ENCODE measurements around the gene REEP6.

The REEP6 gene

DNA sequence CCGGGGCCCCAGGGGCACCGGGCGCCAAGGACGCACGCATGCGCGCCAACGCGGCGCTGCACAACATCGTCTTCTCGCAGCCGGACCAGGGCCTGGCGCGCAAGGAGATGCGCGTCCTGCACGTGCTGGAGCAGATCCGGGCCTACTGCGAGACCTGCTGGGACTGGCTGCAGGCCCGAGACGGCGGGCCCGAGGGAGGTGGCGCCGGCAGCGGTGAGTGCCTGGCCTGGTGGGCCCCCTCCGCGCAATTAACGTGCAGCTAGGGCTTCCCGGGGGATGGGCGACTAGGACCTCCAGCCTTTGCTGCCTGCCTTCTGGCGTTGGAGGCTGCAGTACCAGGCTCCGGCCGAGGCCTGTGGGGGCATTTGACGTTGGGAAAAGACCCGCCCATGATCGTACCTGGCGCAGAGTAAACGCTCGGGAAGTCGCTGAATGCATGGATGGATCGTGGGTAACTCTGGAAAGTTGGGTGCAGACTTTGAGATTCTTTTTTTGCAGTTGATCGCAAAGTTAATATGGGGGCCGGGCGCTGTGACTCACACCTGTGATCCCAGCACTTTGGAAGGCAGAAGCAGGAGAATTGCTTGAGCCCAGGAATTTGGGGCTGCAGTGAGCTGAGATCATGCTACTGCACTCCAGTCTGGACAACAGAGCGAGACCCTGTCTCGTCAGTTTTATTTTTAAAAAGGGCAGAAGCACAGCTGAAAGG lies 33.8 kb upstream of the REEP6 start:
- no peak for DNase-seq

DNA sequence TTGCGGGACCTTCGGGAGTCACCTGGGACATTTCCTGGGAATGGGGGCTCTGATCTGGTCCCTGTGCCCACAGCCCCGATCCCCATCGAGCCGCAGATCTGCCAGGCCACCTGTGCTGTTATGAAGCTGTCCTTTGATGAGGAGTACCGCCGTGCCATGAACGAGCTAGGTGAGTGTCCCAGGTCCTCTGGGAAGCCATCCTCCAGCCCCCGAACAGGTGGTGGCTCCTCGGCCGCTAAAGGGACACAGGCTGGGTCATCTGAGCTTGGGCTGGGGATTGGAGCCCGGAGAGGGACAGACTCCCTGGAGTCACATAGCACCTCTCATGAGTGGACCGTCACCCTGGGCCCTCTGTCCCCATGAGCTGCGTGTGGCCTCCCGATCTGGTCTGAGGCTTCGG lies 33.1 kb upstream of the REEP6 start:
- no peak for DNase-seq

DNA sequence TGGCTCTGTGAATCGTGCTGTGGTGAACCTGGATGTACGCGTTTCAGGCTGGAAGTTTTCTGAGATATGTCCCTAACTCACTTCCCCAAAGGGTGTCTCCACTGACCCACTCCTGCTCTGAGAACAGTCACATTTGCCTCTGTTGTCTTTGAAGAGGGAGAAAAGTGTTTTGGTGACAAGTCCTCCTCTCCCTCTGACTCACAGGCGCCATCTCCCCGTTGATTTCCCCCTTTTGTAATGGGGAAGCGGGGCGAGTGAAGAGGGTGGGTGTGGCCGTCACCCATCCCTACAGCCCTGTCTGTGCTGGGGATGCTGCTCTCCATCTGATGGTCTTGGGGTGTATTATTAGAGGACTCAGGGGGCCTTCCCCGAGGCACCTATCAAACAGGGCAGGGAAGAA lies 31.5 kb upstream of the REEP6 start:
- DNase-seq, result no peak

DNA sequence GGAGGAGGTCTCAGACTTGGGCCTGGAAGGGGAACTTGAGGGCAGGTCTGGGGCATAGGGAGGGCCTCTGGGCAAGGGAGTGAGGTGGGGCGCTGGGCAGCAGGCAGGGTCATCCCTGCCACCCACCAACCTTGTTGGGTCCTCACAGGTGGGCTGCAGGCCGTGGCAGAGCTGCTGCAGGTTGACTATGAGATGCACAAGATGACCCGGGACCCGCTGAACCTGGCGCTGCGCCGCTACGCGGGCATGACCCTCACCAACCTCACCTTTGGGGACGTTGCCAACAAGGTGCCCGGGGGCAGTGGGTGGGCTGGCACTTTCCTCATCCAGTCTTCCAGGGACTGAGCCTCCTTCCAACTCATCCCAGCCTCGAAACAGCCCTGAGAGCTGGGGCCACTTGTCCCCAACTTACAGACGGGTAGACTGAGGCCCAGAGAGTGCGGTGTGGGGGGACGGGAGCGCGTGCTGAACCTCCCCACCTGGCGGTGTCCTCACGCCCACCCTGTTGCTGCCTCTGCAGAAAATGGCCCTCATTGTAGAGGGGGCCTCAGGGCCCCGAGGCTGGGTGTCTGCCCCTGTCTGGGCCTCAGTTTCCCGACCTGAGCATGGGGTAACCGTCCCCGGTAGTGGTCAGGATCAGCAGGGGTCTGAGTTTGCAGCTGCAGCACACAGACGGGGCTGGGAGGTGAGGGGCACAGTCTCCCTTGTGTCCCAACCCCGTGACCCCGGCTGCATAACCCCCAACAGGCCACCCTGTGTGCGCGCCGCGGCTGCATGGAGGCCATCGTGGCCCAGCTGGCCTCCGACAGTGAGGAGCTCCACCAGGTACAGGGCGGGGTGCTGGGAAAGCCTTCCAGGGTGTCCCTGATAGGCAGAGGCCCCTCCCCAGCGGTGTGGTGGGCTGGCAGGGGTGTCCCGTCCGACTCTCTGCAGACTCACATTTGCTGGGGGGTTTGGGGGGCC lies 30.7 kb upstream of the REEP6 start:
- no peak for DNase-seq

DNA sequence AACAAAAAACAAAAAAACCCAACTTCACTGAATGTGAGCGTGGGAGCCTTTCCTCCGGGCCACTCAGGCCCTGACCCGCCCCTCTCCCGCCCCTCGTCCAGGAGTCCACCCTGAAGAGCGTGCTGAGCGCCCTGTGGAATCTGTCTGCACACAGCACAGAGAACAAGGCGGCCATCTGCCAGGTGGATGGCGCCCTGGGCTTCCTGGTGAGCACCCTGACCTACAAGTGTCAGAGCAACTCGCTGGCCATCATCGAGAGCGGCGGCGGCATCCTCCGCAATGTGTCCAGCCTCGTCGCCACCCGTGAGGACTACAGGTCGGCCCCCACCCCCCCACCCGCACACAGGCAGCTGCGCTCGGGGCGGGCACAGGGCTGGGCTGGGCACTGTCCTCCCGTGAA lies 29.1 kb upstream of the REEP6 start:
- DNase-seq, result no peak

DNA sequence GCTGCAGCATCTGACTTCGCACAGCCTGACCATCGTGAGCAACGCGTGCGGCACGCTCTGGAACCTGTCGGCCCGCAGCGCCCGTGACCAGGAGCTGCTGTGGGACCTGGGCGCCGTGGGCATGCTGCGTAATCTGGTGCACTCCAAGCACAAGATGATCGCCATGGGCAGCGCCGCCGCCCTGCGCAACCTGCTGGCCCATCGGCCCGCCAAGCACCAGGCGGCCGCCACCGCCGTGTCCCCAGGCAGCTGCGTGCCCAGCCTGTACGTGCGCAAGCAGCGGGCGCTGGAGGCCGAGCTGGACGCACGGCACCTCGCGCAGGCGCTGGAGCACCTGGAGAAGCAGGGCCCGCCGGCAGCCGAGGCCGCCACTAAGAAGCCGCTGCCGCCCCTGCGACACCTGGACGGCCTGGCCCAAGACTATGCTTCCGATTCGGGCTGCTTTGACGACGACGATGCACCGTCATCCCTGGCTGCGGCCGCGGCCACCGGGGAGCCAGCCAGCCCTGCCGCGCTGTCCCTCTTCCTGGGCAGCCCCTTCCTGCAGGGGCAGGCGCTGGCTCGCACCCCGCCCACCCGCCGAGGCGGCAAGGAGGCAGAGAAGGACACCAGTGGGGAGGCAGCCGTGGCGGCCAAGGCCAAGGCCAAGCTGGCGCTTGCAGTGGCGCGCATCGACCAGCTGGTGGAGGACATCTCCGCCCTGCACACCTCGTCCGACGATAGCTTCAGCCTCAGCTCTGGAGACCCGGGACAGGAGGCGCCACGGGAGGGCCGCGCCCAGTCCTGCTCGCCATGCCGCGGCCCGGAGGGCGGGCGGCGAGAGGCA lies 25.6 kb upstream of the REEP6 start:
- no peak for DNase-seq

DNA sequence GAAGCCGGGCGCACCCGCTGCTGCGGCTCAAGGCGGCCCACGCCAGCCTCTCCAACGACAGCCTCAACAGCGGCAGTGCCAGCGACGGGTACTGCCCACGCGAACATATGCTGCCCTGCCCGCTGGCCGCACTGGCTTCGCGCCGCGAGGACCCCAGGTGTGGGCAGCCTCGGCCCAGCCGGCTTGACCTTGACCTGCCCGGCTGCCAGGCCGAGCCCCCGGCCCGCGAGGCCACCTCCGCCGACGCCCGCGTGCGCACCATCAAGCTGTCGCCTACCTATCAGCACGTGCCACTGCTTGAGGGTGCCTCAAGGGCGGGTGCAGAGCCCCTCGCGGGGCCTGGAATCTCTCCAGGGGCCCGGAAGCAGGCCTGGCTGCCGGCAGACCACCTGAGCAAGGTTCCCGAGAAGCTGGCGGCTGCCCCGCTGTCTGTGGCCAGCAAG lies 24.9 kb upstream of the REEP6 start:
- no peak for DNase-seq

DNA sequence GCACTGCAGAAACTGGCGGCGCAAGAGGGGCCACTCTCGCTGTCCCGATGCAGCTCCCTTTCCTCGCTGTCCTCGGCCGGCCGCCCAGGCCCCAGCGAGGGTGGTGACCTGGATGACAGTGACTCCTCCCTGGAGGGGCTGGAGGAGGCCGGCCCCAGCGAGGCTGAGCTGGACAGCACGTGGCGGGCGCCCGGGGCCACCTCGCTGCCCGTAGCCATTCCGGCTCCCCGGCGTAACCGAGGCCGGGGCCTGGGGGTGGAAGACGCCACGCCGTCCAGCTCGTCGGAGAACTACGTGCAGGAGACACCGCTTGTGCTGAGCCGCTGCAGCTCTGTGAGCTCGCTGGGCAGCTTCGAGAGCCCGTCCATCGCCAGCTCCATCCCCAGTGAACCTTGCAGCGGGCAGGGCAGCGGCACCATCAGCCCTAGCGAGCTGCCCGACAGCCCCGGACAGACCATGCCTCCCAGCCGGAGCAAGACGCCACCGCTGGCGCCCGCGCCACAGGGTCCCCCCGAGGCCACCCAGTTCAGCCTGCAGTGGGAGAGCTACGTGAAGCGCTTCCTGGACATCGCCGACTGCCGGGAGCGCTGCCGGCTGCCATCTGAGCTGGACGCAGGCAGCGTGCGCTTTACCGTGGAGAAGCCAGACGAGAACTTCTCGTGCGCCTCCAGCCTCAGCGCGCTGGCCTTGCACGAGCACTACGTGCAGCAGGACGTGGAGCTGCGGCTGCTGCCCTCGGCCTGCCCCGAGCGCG lies 24.3 kb upstream of the REEP6 start:
- no peak for DNase-seq

DNA sequence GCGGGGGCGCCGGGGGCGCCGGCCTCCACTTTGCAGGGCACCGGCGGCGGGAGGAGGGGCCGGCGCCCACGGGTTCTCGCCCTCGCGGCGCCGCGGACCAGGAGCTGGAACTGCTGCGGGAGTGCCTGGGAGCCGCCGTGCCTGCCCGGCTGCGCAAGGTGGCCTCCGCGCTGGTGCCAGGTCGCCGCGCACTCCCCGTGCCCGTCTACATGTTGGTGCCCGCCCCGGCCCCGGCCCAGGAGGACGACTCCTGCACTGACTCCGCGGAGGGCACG lies 23.8 kb upstream of the REEP6 start:
- no peak for DNase-seq

DNA sequence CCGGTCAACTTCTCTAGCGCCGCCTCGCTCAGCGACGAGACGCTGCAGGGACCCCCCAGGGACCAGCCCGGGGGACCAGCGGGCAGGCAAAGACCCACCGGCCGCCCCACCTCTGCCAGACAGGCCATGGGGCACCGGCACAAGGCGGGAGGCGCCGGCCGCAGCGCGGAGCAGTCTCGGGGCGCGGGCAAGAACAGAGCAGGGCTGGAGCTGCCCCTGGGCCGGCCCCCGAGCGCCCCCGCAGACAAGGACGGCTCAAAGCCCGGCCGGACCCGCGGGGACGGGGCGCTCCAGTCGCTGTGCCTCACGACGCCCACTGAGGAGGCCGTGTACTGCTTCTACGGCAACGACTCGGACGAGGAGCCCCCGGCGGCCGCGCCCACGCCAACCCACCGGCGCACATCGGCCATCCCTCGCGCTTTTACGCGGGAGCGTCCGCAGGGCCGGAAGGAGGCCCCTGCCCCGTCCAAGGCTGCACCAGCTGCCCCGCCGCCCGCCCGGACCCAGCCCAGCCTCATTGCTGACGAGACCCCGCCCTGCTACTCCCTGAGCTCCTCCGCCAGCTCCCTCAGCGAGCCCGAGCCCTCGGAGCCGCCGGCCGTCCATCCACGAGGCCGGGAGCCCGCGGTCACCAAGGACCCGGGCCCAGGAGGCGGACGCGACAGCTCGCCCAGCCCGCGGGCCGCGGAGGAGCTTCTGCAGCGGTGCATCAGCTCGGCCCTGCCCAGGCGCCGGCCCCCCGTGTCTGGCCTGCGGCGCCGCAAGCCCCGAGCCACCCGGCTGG lies 23.3 kb upstream of the REEP6 start:
- no peak for DNase-seq

DNA sequence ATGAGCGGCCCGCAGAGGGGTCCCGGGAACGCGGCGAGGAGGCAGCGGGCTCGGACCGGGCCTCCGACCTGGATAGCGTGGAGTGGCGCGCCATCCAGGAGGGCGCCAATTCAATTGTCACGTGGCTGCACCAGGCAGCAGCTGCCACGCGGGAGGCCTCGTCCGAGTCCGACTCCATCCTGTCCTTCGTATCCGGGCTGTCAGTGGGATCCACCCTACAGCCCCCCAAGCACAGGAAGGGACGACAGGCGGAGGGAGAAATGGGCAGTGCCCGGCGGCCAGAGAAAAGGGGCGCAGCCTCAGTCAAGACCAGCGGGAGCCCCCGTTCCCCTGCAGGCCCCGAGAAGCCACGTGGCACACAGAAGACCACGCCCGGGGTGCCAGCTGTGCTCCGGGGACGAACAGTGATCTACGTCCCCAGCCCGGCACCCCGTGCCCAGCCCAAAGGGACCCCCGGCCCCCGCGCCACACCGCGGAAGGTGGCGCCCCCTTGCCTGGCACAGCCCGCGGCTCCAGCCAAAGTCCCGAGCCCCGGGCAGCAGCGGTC lies 22.6 kb upstream of the REEP6 start:
- DNase-seq, result no peak

DNA sequence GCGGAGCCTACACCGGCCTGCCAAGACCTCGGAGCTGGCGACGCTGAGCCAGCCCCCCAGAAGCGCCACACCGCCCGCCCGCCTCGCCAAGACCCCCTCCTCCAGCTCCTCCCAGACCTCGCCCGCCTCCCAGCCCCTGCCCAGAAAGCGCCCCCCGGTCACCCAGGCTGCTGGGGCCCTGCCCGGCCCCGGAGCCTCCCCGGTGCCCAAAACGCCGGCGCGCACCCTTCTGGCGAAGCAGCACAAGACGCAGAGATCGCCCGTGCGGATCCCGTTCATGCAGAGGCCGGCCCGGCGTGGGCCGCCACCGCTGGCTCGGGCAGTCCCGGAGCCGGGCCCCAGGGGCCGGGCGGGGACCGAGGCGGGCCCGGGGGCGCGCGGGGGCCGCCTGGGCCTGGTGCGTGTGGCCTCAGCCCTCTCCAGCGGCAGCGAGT lies 22.1 kb upstream of the REEP6 start:
- DNase-seq, result no peak

DNA sequence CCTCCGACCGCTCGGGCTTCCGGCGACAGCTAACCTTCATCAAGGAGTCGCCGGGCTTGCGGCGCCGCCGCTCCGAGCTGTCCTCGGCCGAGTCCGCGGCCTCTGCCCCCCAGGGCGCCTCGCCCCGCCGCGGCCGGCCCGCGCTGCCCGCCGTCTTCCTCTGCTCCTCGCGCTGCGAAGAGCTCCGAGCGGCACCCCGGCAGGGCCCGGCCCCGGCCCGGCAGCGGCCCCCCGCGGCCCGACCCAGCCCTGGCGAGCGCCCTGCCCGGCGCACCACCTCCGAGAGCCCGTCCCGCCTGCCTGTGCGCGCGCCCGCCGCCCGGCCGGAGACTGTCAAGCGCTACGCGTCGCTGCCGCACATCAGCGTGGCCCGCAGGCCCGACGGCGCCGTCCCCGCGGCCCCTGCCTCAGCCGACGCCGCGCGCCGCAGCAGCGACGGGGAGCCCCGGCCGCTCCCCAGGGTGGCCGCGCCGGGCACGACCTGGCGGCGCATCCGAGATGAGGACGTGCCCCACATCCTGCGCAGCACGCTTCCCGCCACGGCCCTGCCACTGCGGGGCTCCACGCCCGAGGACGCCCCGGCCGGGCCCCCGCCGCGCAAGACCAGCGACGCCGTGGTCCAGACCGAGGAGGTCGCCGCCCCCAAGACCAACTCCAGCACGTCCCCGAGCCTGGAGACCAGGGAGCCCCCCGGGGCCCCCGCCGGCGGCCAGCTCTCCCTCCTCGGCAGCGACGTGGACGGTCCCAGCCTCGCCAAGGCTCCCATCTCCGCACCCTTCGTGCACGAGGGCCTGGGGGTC lies 21.5 kb upstream of the REEP6 start:
- DNase-seq, result no peak

DNA sequence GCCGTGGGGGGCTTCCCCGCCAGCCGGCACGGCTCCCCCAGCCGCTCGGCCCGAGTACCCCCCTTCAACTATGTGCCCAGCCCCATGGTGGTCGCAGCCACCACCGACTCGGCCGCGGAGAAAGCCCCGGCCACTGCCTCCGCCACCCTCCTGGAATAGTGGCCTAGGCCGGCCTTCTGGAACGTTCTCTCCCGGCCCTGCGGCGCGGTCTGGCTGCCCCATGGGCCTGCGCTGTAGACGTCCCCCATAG lies 21.0 kb upstream of the REEP6 start:
- no peak for DNase-seq

DNA sequence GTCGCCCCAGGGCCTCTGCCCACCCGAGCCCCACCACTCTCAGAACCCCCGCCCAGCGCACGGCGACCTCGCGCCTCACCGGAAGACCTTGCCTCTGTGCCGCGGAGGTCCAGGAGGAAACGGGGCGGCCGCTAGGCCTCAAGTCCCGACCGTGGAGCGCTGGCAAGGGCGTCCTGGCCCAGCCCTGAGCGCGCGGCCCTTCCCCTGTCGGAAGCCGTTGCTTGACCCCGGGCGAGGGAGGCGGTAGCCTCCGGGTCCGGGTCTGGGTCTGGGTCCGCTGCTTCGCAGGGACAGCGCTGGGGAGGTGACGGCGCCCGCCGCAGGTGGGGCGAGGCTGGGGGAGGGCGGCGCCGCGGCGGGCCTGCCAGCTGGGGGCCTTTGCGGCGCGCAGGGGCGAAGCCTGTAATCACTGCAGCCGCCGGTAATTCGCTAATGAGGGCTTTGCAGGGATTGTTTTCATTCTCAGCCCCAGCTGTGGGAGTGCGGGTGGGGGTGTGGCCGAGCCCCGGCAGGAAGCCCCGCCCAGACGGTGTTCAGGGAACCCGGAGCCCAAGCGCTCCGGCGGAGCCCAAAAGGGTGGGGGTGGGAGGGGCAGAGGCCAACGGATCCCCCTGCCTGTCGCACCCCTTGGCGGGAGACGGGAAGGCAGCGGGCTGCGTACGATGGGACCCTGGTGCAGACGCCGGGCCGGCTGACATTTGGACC lies 20.5 kb upstream of the REEP6 start:
- DNase-seq, result no peak

DNA sequence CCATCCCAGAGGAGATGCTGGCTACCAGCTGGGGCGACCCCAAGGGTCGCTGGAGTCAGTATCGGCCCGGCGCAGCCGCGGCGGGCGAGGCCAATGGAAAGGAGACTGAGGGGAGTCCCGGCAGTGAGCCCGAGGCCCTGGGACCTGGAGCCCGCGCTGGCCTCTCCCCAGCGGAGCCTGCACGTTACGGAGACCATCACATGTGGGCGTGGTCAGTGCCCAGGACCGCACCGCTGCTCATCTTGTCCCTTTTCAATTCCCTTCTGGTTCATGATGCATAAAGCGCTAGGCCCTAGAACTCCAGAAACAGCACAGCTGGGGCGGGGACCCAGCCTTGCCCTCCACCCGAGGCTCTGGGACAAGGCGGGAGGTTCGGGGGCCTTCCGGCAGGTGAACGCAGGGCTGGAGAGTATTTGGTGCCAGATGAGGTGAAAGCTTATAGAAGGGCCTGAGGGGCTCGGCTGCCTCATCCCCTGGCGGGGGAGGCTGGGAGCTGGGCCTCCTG lies 19.9 kb upstream of the REEP6 start:
- DNase-seq, result no peak

DNA sequence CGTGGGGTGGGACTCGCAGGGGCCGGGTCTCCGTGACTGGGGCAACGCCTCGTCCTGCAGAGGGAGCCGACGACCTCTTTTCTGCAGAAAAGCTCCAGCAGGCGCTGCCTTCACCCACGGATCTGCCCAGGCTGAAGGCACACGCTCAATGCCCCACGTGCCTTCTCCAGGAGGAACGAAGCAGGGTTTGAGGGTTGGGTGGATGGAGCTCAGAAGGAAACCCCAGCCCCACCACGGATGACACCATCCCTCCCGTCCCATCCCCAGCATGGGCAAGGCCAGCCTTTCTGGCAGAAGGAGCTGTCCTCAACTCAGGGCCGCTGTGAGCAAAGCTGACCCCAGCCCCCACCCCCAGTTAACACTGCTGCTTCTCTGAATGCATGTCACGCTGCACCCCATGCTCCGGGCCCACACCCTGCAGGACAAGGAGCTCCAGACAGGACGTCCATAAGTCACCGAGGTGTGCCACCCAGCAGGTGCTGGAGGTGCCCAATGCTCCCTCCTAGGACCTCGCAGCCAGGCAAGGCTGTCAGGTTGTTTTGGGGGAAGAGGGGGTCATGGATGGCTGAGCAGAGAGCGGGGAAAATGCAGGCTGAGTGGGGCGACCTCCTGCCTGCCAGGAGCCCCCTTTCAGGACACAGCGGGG lies 19.3 kb upstream of the REEP6 start:
- DNase-seq, result no peak

DNA sequence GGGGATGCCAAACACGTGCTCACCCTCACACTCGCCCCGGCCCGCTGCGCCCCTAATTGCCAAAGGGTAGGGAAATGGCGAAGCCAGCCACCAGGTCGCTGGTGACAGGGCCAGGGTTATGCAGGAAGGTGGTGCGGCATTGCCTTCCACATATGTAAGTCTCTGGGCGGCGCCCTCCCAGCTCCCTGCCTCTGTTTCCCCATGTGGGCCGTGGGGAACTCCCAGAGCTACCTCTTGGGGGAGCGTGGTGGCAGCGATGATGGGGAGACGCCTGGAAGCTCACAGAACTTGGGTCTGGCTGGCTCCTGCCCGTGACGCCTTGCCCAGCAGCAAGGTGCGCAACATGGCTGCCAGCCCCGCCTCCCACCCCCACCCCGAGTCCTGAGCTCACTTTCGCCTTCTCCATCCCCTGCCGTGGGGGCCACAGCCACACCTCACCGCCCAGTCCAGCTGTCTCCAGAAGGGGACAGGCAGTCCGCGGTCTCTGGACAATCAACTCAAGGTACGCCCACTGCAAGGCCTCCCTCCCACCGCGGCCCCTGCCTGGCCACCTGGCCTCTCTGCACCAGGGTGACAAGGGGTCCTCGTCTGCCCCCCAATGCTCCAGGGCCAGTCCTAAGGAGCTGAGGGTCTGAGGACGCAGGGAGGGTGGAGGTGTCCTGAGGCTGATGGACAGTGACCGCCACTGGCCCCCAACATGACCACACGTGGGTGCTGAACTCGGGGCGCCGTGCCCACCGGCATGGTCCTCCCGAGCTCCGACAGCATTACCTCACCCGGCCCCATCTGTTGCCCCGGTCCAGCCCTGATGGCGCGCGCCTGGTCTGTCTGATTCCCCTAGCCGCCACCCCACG lies 18.5 kb upstream of the REEP6 start:
- no peak for DNase-seq
